Glutamatergic neuron (in vitro differentiated cells): ENCODE measurements around the gene PCSK5. TPM values are rescaled to one million over a fixed set of nuclear protein-coding genes. Genes with fewer than 3 reads are reported as not detected.
"Not testable (repeated sequence)": the region's sequence is repeated elsewhere in the genome, so short reads cannot be mapped to it uniquely, and the experiment has no call there.

Experiments
- DNase-seq: peaks from one replicate; pipeline ENCODE4 v3.0.0; 2022
- H3K27ac Mint-ChIP-seq: one replicate; pipeline ENCODE4 v1.8.0; 2020; ENCODE audit warnings: mild to moderate bottlenecking, mixed read lengths, inconsistent platforms; ENCODE audit not compliant: unreplicated experiment
- H3K27me3 Mint-ChIP-seq: one replicate; pipeline ENCODE4 v1.8.0; 2020; ENCODE audit warnings: mild to moderate bottlenecking, moderate library complexity, mixed read lengths, inconsistent platforms; ENCODE audit not compliant: unreplicated experiment
- H3K36me3 Mint-ChIP-seq: one replicate; pipeline ENCODE4 v1.8.0; 2020; ENCODE audit warnings: mild to moderate bottlenecking, mixed read lengths, inconsistent platforms; ENCODE audit not compliant: unreplicated experiment
- H3K4me1 Mint-ChIP-seq: one replicate; pipeline ENCODE4 v1.8.0; 2020; ENCODE audit warnings: mild to moderate bottlenecking, low read depth, mixed read lengths, inconsistent platforms; ENCODE audit not compliant: unreplicated experiment
- H3K4me3 Mint-ChIP-seq: one replicate; pipeline ENCODE4 v1.8.0; 2020; ENCODE audit warnings: mild to moderate bottlenecking, mixed read lengths, inconsistent platforms; ENCODE audit not compliant: unreplicated experiment
- H3K9me3 Mint-ChIP-seq: one replicate; pipeline ENCODE4 v1.8.0; 2020; ENCODE audit warnings: mild to moderate bottlenecking, moderate library complexity, mixed read lengths, inconsistent platforms; ENCODE audit not compliant: unreplicated experiment
- CTCF ChIP-seq: fragments of 200-600 bp; sonication (generic); IDR thresholded peaks from one replicate; pipeline ENCODE4 v1.5.0; 2021; ENCODE audit not compliant: partially characterized antibody, unreplicated experiment
- total RNA-seq: library from RNA; stranded (reverse); fragmentation: NEBNext Ultra II Directional; extraction: Animal tissue kit (Norgen Biotek cat#: 25700); gene quantifications from one replicate; pipeline ENCODE4 v1.2.1, GENCODE V29; 2021; ENCODE audit not compliant: unreplicated experiment

Gene PCSK5
- total RNA-seq, 1 donor from 2014 or later: 9.6 TPM

- Mint-ChIP-seq H3K4me3 (peak overlapping the region; percentile 97), H3K27me3 (peaks cover 9% of the 10 kb centered on the region), H3K4me1 (peaks cover 50% of the 10 kb centered on the region), H3K27ac (no peak overlapping the region), H3K9me3 (peaks cover 10% of the 10 kb centered on the region), H3K36me3 (no peaks in the 10 kb centered on the region)
- TF ChIP-seq CTCF: no peak
- peak; percentile 55 for DNase-seq
These were observed 1.9 kb downstream of the PCSK5 start for GRCh38 chr9:75892216-75892911.

- peaks cover 9% of the 10 kb centered on the region for H3K27me3 Mint-ChIP-seq
- DNase-seq: no peak
- H3K9me3 Mint-ChIP-seq: peaks cover 10% of the 10 kb centered on the region
- no peaks in the 10 kb centered on the region for H3K36me3 Mint-ChIP-seq
- H3K4me3 Mint-ChIP-seq: peak overlapping the region; percentile 97
- no peak overlapping the region for H3K27ac Mint-ChIP-seq
- no peak for TF ChIP-seq CTCF
- peaks cover 49% of the 10 kb centered on the region for H3K4me1 Mint-ChIP-seq
These were observed 2.6 kb downstream of the PCSK5 start for GRCh38 chr9:75893106-75893505.

- H3K27ac Mint-ChIP-seq: no peak overlapping the region
- peaks cover 47% of the 10 kb centered on the region for H3K4me1 Mint-ChIP-seq
- H3K9me3 Mint-ChIP-seq: peaks cover 10% of the 10 kb centered on the region
- no peak for DNase-seq
- H3K27me3 Mint-ChIP-seq: peaks cover 9% of the 10 kb centered on the region
- H3K36me3 Mint-ChIP-seq: no peaks in the 10 kb centered on the region
- H3K4me3 Mint-ChIP-seq: peak overlapping the region; percentile 19
- no peak for TF ChIP-seq CTCF
These were observed 4.1 kb downstream of the PCSK5 start for GRCh38 chr9:75894566-75894965.

GRCh38 chr9:75895112-75895511, 4.6 kb downstream of the PCSK5 start:
- Mint-ChIP-seq H3K36me3 (no peaks in the 10 kb centered on the region), H3K4me3 (peak overlapping the region; percentile 19), H3K9me3 (peaks cover 6% of the 10 kb centered on the region), H3K27me3 (peaks cover 5% of the 10 kb centered on the region), H3K4me1 (peaks cover 45% of the 10 kb centered on the region), H3K27ac (no peak overlapping the region)
- no peak for DNase-seq
- TF ChIP-seq CTCF: no peak

- no peak overlapping the region for H3K4me3 Mint-ChIP-seq
- peaks cover 44% of the 10 kb centered on the region for H3K4me1 Mint-ChIP-seq
- no peak overlapping the region for H3K27ac Mint-ChIP-seq
- peaks cover 7% of the 10 kb centered on the region for H3K9me3 Mint-ChIP-seq
- no peak for DNase-seq
- no peaks in the 10 kb centered on the region for H3K36me3 Mint-ChIP-seq
- no peak for TF ChIP-seq CTCF
- H3K27me3 Mint-ChIP-seq: peaks cover 4% of the 10 kb centered on the region
These were observed 5.7 kb downstream of the PCSK5 start for GRCh38 chr9:75896193-75896592.

- H3K36me3 Mint-ChIP-seq, H3K27me3 Mint-ChIP-seq, H3K9me3 Mint-ChIP-seq, DNase-seq, H3K27ac Mint-ChIP-seq, H3K4me3 Mint-ChIP-seq: not testable (repeated sequence)
- peaks cover 13% of the 10 kb centered on the region for H3K4me1 Mint-ChIP-seq
These were observed 10.5 kb downstream of the PCSK5 start for GRCh38 chr9:75900893-75901524.
